ENCODE measurements around the gene CXCL12.

CXCL12 gene

GRCh38 chr10:44385026-44385695, at the start of gene CXCL12:
Gene CXCL12 (minus strand): TSS chr10:44385097. CDS start chr10:44385005, 92 bp downstream.
- no peak for DNase-seq (ENCODE audit: low spot score)

GRCh38 chr10:44427479-44427878, 42.6 kb upstream of the CXCL12 start:
- no peak for DNase-seq (ENCODE audit: low spot score)

- no peak for DNase-seq (ENCODE audit: low spot score)
Measured at GRCh38 chr10:44427037-44427436, 42.1 kb upstream of the CXCL12 start.

- no peak for DNase-seq (ENCODE audit: low spot score)
Measured at GRCh38 chr10:44426247-44427034, 41.5 kb upstream of the CXCL12 start.

- no peak for DNase-seq (ENCODE audit: low spot score)
Measured at GRCh38 chr10:44425466-44425865, 40.6 kb upstream of the CXCL12 start.

- DNase-seq (ENCODE audit: low spot score): no peak
Measured at GRCh38 chr10:44424957-44425356, 40.1 kb upstream of the CXCL12 start.

GRCh38 chr10:44424298-44424697, 39.4 kb upstream of the CXCL12 start:
- DNase-seq (ENCODE audit: low spot score): no peak

GRCh38 chr10:44422570-44423101, 37.7 kb upstream of the CXCL12 start:
- no peak for DNase-seq (ENCODE audit: low spot score)

GRCh38 chr10:44422153-44422552, 37.3 kb upstream of the CXCL12 start:
- no peak for DNase-seq (ENCODE audit: low spot score)

- DNase-seq (ENCODE audit: low spot score): no peak
Measured at GRCh38 chr10:44419790-44420549, 35.1 kb upstream of the CXCL12 start.

GRCh38 chr10:44418637-44419036, 33.7 kb upstream of the CXCL12 start:
- DNase-seq (ENCODE audit: low spot score): no peak

GRCh38 chr10:44417761-44418160, 32.9 kb upstream of the CXCL12 start:
- DNase-seq (ENCODE audit: low spot score): no peak

GRCh38 chr10:44416936-44417335, 32.0 kb upstream of the CXCL12 start:
- DNase-seq (ENCODE audit: low spot score): no peak

- DNase-seq (ENCODE audit: low spot score): no peak
Measured at GRCh38 chr10:44416021-44416771, 31.3 kb upstream of the CXCL12 start.

GRCh38 chr10:44415121-44415520, 30.2 kb upstream of the CXCL12 start:
- DNase-seq (ENCODE audit: low spot score): no peak

- DNase-seq (ENCODE audit: low spot score): no peak
Measured at GRCh38 chr10:44413416-44413815, 28.5 kb upstream of the CXCL12 start.

GRCh38 chr10:44411251-44411650, 26.4 kb upstream of the CXCL12 start:
- no peak for DNase-seq (ENCODE audit: low spot score)

- DNase-seq (ENCODE audit: low spot score): no peak
Measured at GRCh38 chr10:44404741-44405437, 20.0 kb upstream of the CXCL12 start.

GRCh38 chr10:44402465-44403195, 17.7 kb upstream of the CXCL12 start:
- no peak for DNase-seq (ENCODE audit: low spot score)

- DNase-seq (ENCODE audit: low spot score): no peak
Measured at GRCh38 chr10:44400541-44400940, 15.6 kb upstream of the CXCL12 start.
